H1 (cell line): Measurements from ENCODE around the gene EMC1.

Experiments
- BACH1 ChIP-seq: IDR thresholded peaks from 2 replicates; pipeline ENCODE4 v1.6.1; 2012; ENCODE audit warnings: low read length, improper control_type of control experiment
- CBX5 ChIP-seq: fragments of 300-800, 300-1000 bp; sonication (generic); IDR thresholded peaks from 2 replicates; pipeline ENCODE4 v1.7.1; 2016; ENCODE audit warnings: antibody characterized with exemption, low read length, low read depth
- EZH2 ChIP-seq: fragments of 200-600 bp; sonication (generic); IDR thresholded peaks from 2 replicates; pipeline ENCODE4 v1.7.1; 2012; ENCODE audit warnings: low read depth, mild to moderate bottlenecking, moderate library complexity, low read length, inconsistent platforms; ENCODE audit not compliant: severe bottlenecking
- HDAC6 ChIP-seq: IDR thresholded peaks from one replicate; pipeline ENCODE4 v1.7.1; 2012; ENCODE audit warnings: low read depth, mild to moderate bottlenecking, inconsistent platforms, low read length, moderate library complexity
- PHF8 ChIP-seq: fragments of 200-600 bp; sonication (generic); conservative IDR thresholded peaks from 2 replicates; pipeline ENCODE4 v1.7.1; 2012; ENCODE audit warnings: low read depth, mild to moderate bottlenecking, inconsistent platforms, low read length, moderate library complexity
- SIN3A ChIP-seq, 2 experiments: IDR thresholded peaks in 1 of 2; conservative IDR thresholded peaks in 1 of 2; 2 replicates each; pipeline ENCODE4 v1.6.1; 2011 to 2012; ENCODE audit warnings: low read length in 2 of 2, improper control_type of control experiment in 1 of 2, low read depth in 1 of 2, mild to moderate bottlenecking in 1 of 2
- SIRT6 ChIP-seq: IDR thresholded peaks from one replicate; pipeline ENCODE4 v1.7.1; 2012; ENCODE audit warnings: low read length, inconsistent platforms
- SP2 ChIP-seq: IDR thresholded peaks from 2 replicates; pipeline ENCODE4 v1.6.1; 2012; ENCODE audit warnings: mild to moderate bottlenecking, low read length, inconsistent platforms
- SRF ChIP-seq: IDR thresholded peaks from 2 replicates; pipeline ENCODE4 v1.6.1; 2011; ENCODE audit warnings: mild to moderate bottlenecking, low read depth, low read length, moderate library complexity
- TBP ChIP-seq: IDR thresholded peaks from 2 replicates; pipeline ENCODE4 v1.6.1; 2011; ENCODE audit warnings: low read depth, low read length, improper control_type of control experiment
- TF ChIP-seq, protein P1 (sequence below), 3 experiments: IDR thresholded peaks; 1 replicate in 2 of 3; 2 replicates in 1 of 3; pipeline versions ENCODE4 v1.5.1 to v1.6.1; 2011; ENCODE audit warnings: low read length in 3 of 3, mild to moderate bottlenecking in 3 of 3, inconsistent platforms in 2 of 3, low read depth in 1 of 3, moderate library complexity in 1 of 3; ENCODE audit not compliant: insufficient read depth in 1 of 3; ENCODE audit errors: control extremely low read depth in 1 of 3
- TF ChIP-seq, protein P2 (sequence below): IDR thresholded peaks from 2 replicates; pipeline ENCODE4 v1.6.1; 2012; ENCODE audit warnings: low read length, inconsistent platforms

DNA sequence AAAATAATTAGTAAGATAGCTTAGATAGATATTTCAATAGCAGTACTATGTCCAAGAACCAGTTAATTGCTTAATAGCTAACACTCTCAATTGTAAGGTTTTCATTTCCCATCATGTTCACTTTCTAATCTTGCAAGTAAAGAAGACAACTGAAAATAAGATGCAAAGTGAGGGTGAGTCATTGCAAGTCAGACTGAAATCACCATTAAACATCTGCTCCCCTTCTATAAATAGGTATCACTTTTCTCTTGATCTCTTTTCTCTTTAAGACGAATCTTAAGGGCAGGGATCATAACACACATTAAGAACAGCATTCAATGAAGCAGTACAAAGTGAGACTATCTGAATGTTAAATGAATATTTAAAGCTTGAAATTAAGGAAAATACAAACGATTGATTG lies 81.7 kb downstream of the EMC1 start:
- TF ChIP-seq, protein P1, sequence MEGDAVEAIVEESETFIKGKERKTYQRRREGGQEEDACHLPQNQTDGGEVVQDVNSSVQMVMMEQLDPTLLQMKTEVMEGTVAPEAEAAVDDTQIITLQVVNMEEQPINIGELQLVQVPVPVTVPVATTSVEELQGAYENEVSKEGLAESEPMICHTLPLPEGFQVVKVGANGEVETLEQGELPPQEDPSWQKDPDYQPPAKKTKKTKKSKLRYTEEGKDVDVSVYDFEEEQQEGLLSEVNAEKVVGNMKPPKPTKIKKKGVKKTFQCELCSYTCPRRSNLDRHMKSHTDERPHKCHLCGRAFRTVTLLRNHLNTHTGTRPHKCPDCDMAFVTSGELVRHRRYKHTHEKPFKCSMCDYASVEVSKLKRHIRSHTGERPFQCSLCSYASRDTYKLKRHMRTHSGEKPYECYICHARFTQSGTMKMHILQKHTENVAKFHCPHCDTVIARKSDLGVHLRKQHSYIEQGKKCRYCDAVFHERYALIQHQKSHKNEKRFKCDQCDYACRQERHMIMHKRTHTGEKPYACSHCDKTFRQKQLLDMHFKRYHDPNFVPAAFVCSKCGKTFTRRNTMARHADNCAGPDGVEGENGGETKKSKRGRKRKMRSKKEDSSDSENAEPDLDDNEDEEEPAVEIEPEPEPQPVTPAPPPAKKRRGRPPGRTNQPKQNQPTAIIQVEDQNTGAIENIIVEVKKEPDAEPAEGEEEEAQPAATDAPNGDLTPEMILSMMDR (IDR thresholded peaks at IDR 0.05; ENCODE audit: control extremely low read depth in 1 of 3, insufficient read depth in 1 of 3, low read depth in 1 of 3, low read length in 3 of 3), result no peak
- TF ChIP-seq HDAC6, result no peak
- TF ChIP-seq EZH2, result no peak
- TF ChIP-seq SIN3A (conservative IDR thresholded peaks at IDR 0.05 in 1 of 2, IDR thresholded peaks at IDR 0.05 in 1 of 2; ENCODE audit: low read depth in 1 of 2, low read length in 2 of 2), result no peak
- TF ChIP-seq BACH1, result no peak
- TF ChIP-seq, protein P2, sequence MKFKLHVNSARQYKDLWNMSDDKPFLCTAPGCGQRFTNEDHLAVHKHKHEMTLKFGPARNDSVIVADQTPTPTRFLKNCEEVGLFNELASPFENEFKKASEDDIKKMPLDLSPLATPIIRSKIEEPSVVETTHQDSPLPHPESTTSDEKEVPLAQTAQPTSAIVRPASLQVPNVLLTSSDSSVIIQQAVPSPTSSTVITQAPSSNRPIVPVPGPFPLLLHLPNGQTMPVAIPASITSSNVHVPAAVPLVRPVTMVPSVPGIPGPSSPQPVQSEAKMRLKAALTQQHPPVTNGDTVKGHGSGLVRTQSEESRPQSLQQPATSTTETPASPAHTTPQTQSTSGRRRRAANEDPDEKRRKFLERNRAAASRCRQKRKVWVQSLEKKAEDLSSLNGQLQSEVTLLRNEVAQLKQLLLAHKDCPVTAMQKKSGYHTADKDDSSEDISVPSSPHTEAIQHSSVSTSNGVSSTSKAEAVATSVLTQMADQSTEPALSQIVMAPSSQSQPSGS, result no peak
- no peak for TF ChIP-seq SRF
- no peak for TF ChIP-seq CBX5
- no peak for TF ChIP-seq SP2
- TF ChIP-seq SIRT6, result no peak
- TF ChIP-seq PHF8, result no peak
- TF ChIP-seq TBP, result no peak
